ENCODE measurements around the gene PFN1.
"Not testable (repeated sequence)": the region's sequence is repeated elsewhere in the genome, so short reads cannot be mapped to it uniquely, and the experiment has no call there.

The PFN1 gene

GRCh38 chr17:4921320-4921719, 27.0 kb downstream of the PFN1 start:
- no peak for DNase-seq (ENCODE audit: low read depth)

GRCh38 chr17:4920351-4921048, 27.8 kb downstream of the PFN1 start:
- DNase-seq (ENCODE audit: low read depth) = peak; percentile 59

- no peak for DNase-seq (ENCODE audit: low read depth)
Measured at GRCh38 chr17:4919511-4920047, 28.8 kb downstream of the PFN1 start.

GRCh38 chr17:4914551-4914950, 33.8 kb downstream of the PFN1 start:
- not testable (repeated sequence) for DNase-seq (ENCODE audit: low read depth)

- no peak for DNase-seq (ENCODE audit: low read depth)
Measured at GRCh38 chr17:4913994-4914393, 34.3 kb downstream of the PFN1 start.

GRCh38 chr17:4908711-4909496, 39.4 kb downstream of the PFN1 start:
- peak; percentile 95 for DNase-seq (ENCODE audit: low read depth)

GRCh38 chr17:4908301-4908700, 40.0 kb downstream of the PFN1 start:
- no peak for DNase-seq (ENCODE audit: low read depth)

GRCh38 chr17:4906642-4907041, 41.7 kb downstream of the PFN1 start:
- not testable (repeated sequence) for DNase-seq (ENCODE audit: low read depth)

- DNase-seq (ENCODE audit: low read depth) = peak; percentile 78
Measured at GRCh38 chr17:4903051-4903818, 45.1 kb downstream of the PFN1 start, which contains the start of gene CHRNE. Gene CHRNE, minus strand, starts transcription at chr17:4903098. Its CDS starts 35 bp downstream, at chr17:4903063.

GRCh38 chr17:4902540-4902939, 45.8 kb downstream of the PFN1 start:
- DNase-seq (ENCODE audit: low read depth) = no peak

GRCh38 chr17:4901648-4902344, 46.5 kb downstream of the PFN1 start:
- no peak for DNase-seq (ENCODE audit: low read depth)

- no peak for DNase-seq (ENCODE audit: low read depth)
Measured at GRCh38 chr17:4901108-4901647, 47.2 kb downstream of the PFN1 start.

GRCh38 chr17:4900231-4901107, 47.9 kb downstream of the PFN1 start:
- DNase-seq (ENCODE audit: low read depth) = no peak

GRCh38 chr17:4899341-4900230, 48.7 kb downstream of the PFN1 start, which contains the start of gene C17orf107:
Gene C17orf107, plus strand, starts transcription at chr17:4899536. Its CDS starts 227 bp downstream, at chr17:4899763.
- DNase-seq (ENCODE audit: low read depth) = peak; percentile 80

GRCh38 chr17:4898927-4899326, 49.4 kb downstream of the PFN1 start:
- no peak for DNase-seq (ENCODE audit: low read depth)

- no peak for DNase-seq (ENCODE audit: low read depth)
Measured at GRCh38 chr17:4898351-4898750, 50.0 kb downstream of the PFN1 start.

GRCh38 chr17:4897785-4898184, 50.5 kb downstream of the PFN1 start:
- DNase-seq (ENCODE audit: low read depth) = no peak

- no peak for DNase-seq (ENCODE audit: low read depth)
Measured at GRCh38 chr17:4897198-4897687, 51.1 kb downstream of the PFN1 start.

All from iris pigment epithelial cell (primary cell).